SK-N-SH treated with all-trans-retinoic acid at 6 μM for 48 hours (cell line): Measurements from ENCODE around the gene PALLD.

ENCODE experiments used
- CREB5 ChIP-seq: fragments of 250-450 bp; sonication (Bioruptor Pico); IDR thresholded peaks from 2 replicates; pipeline ENCODE4 v1.5.1; 2020; ENCODE audit warnings: low read depth, mild to moderate bottlenecking, moderate library complexity
- CSDC2 ChIP-seq: fragments of 250-450 bp; sonication (Bioruptor Pico); IDR thresholded peaks from 2 replicates; pipeline ENCODE4 v1.5.0; 2020; ENCODE audit warnings: mild to moderate bottlenecking, moderate library complexity
- ISL1 ChIP-seq: fragments of 250-450 bp; sonication (Bioruptor Pico); IDR thresholded peaks from 2 replicates; pipeline ENCODE4 v2.1.2; 2022; ENCODE audit warnings: mild to moderate bottlenecking, moderate library complexity
- OSR1 ChIP-seq: fragments of 250-450 bp; sonication (Bioruptor Pico); IDR thresholded peaks from 2 replicates; pipeline ENCODE4 v1.8.0; 2022; ENCODE audit warnings: moderate library complexity, mild to moderate bottlenecking, inconsistent platforms
- PATZ1 ChIP-seq: fragments of 250-450 bp; sonication (Bioruptor Pico); IDR thresholded peaks from 2 replicates; pipeline ENCODE4 v1.8.0; 2020; ENCODE audit warnings: mild to moderate bottlenecking, moderate library complexity, borderline replicate concordance
- RARB ChIP-seq: fragments of 250-450 bp; sonication (Bioruptor Pico); IDR thresholded peaks from 2 replicates; pipeline ENCODE4 v1.8.0; 2021; ENCODE audit warnings: mild to moderate bottlenecking, moderate library complexity
- TSHZ2 ChIP-seq: fragments of 250-450 bp; sonication (Bioruptor Pico); IDR thresholded peaks from 2 replicates; pipeline ENCODE4 v1.5.0; 2020; ENCODE audit warnings: mild to moderate bottlenecking, moderate library complexity
- ZFP3 ChIP-seq: fragments of 250-450 bp; sonication (Bioruptor Pico); IDR thresholded peaks from 2 replicates; pipeline ENCODE4 v1.5.0; 2020; ENCODE audit warnings: mild to moderate bottlenecking, moderate library complexity
- ZFP30 ChIP-seq: fragments of 450-650 bp; formaldehyde crosslinking; IDR thresholded peaks from 2 replicates; pipeline ENCODE4 v1.5.0; 2022; ENCODE audit warnings: mild to moderate bottlenecking, moderate library complexity
- ZNF565 ChIP-seq: fragments of 450-650 bp; formaldehyde crosslinking; conservative IDR thresholded peaks from 2 replicates; pipeline ENCODE4 v1.5.0; 2020; ENCODE audit warnings: low read depth, mild to moderate bottlenecking, moderate library complexity
- ZNF70 ChIP-seq: fragments of 450-650 bp; formaldehyde crosslinking; IDR thresholded peaks from 2 replicates; pipeline ENCODE4 v1.5.0; 2020; ENCODE audit warnings: mild to moderate bottlenecking, moderate library complexity
- ZNF8 ChIP-seq: fragments of 450-650 bp; formaldehyde crosslinking; IDR thresholded peaks from 2 replicates; pipeline ENCODE4 v1.5.0; 2020; ENCODE audit warnings: mild to moderate bottlenecking, moderate library complexity

- TF ChIP-seq ZNF8 (CRISPR knock-in tag) (no peak), ZFP30 (CRISPR knock-in tag) (no peak), OSR1 (CRISPR knock-in tag) (no peak), CREB5 (CRISPR knock-in tag) (no peak), PATZ1 (CRISPR knock-in tag) (no peak), RARB (CRISPR knock-in tag) (no peak), ISL1 (CRISPR knock-in tag) (no peak), CSDC2 (no peak), ZNF565 (CRISPR knock-in tag) (no peak), ZNF70 (CRISPR knock-in tag) (no peak), TSHZ2 (CRISPR knock-in tag) (no peak), ZFP3 (CRISPR knock-in tag) (no peak)
These were observed 364.0 kb downstream of the PALLD start for GRCh38 chr4:168860827-168861226.
